Endothelial cell (in vitro differentiated cells): Measurements from ENCODE around the gene ZNF500. TPM values are rescaled to one million over a fixed set of nuclear protein-coding genes. Genes with fewer than 3 reads are reported as not detected.

Experiments used
- DNase-seq: peaks from one replicate; pipeline ENCODE4 v3.0.0; 2021; ENCODE audit warnings: low spot score
- H3K27ac Mint-ChIP-seq: one replicate; pipeline ENCODE4 v1.8.0; 2021; ENCODE audit warnings: mixed read lengths, inconsistent platforms; ENCODE audit not compliant: unreplicated experiment
- H3K27me3 Mint-ChIP-seq: one replicate; pipeline ENCODE4 v1.8.0; 2021; ENCODE audit warnings: mild to moderate bottlenecking, moderate library complexity, mixed read lengths, inconsistent platforms; ENCODE audit not compliant: unreplicated experiment
- H3K36me3 Mint-ChIP-seq: one replicate; pipeline ENCODE4 v1.8.0; 2021; ENCODE audit warnings: mild to moderate bottlenecking, low read depth, mixed read lengths, inconsistent platforms; ENCODE audit not compliant: unreplicated experiment
- H3K4me1 Mint-ChIP-seq: one replicate; pipeline ENCODE4 v1.8.0; 2021; ENCODE audit warnings: mild to moderate bottlenecking, mixed read lengths, inconsistent platforms; ENCODE audit not compliant: unreplicated experiment
- H3K4me3 Mint-ChIP-seq: one replicate; pipeline ENCODE4 v1.8.0; 2021; ENCODE audit warnings: mild to moderate bottlenecking, mixed read lengths, inconsistent platforms; ENCODE audit not compliant: unreplicated experiment
- H3K9me3 Mint-ChIP-seq: one replicate; pipeline ENCODE4 v1.8.0; 2021; ENCODE audit warnings: mixed read lengths, inconsistent platforms; ENCODE audit not compliant: unreplicated experiment
- CTCF ChIP-seq: fragments of 200-600 bp; sonication (generic); IDR thresholded peaks from one replicate; pipeline ENCODE4 v1.5.0; 2021; ENCODE audit warnings: antibody characterized with exemption; ENCODE audit not compliant: unreplicated experiment
- total RNA-seq: library from RNA; stranded (reverse); fragmentation: NEBNext Ultra II Directional; extraction: Animal tissue kit (Norgen Biotek cat#: 25700); gene quantifications from one replicate; pipeline ENCODE4 v1.2.1, GENCODE V29; 2021; ENCODE audit not compliant: unreplicated experiment

ZNF500 gene
- total RNA-seq, 1 donor from 2014 or later, result 32.8 TPM

DNA sequence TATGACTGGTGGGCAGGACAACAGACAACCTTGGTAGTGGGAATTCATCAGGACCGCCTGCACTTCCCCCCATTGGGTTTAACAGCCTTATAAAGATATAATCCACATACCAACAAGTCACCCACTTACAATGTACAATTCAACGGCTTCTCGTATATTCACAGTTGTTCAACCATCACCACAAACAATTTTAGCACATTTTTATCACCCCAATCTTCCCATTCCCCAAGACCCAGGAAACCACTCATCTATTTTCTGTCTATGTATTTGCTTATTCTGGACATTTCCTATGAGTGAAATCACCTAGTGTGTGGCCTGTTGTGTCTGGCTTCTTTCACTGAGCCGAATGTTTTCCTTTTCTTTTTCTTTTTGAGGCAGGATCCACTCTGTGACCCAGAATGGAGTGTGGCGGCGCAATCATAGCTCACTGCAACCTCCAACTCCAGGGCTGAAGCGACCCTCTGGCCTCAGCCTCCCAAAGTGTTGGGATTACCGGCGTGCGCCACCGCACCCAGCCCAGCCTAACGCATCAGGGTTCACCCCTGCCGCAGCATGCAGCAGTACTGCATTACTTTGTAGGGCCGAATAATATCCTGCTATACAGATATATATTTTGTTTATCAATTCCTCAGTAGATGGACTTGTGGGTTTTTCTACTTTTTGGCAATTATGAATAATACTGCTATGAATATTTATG is 43.7 kb downstream of the ZNF500 start:
- Mint-ChIP-seq H3K36me3 (peaks cover 6% of the 10 kb centered on the region), H3K9me3 (no peaks in the 10 kb centered on the region), H3K27ac (no peak overlapping the region), H3K4me1 (peaks cover 1% of the 10 kb centered on the region), H3K27me3 (peaks cover 2% of the 10 kb centered on the region), H3K4me3 (no peak overlapping the region)
- DNase-seq, result no peak
- no peak for TF ChIP-seq CTCF

DNA sequence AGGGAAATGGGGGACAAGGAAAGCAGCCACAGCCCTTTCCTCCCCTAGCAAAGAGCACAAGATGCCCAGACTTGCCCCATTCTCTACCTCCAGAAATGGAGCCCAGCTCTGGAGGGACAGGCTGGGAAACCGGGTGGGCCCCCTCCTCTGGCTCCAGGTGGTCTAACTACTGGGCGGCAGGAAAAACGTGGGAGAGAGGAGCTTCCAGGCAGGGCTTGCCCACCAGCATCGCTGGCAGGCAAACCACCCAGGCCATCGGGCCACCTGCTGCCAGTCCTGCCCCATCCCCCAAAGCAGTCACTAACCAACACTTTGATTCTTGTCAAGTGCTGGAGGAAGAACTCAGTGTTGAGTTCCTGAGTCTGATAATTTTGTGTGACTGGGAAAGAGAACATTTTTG is 48.5 kb downstream of the ZNF500 start:
- Mint-ChIP-seq H3K27ac (no peak overlapping the region), H3K36me3 (peaks cover 6% of the 10 kb centered on the region), H3K9me3 (no peaks in the 10 kb centered on the region), H3K4me1 (peaks cover 3% of the 10 kb centered on the region), H3K27me3 (peaks cover 2% of the 10 kb centered on the region), H3K4me3 (no peak overlapping the region)
- TF ChIP-seq CTCF, result no peak
- DNase-seq, result no peak

GRCh38 chr16:4714996-4715395 is 52.0 kb downstream of the ZNF500 start:
- peaks cover 3% of the 10 kb centered on the region for H3K4me1 Mint-ChIP-seq
- peaks cover 4% of the 10 kb centered on the region for H3K36me3 Mint-ChIP-seq
- TF ChIP-seq CTCF, result no peak
- no peaks in the 10 kb centered on the region for H3K27me3 Mint-ChIP-seq
- no peak overlapping the region for H3K4me3 Mint-ChIP-seq
- H3K27ac Mint-ChIP-seq, result no peak overlapping the region
- no peaks in the 10 kb centered on the region for H3K9me3 Mint-ChIP-seq
- DNase-seq, result no peak

DNA sequence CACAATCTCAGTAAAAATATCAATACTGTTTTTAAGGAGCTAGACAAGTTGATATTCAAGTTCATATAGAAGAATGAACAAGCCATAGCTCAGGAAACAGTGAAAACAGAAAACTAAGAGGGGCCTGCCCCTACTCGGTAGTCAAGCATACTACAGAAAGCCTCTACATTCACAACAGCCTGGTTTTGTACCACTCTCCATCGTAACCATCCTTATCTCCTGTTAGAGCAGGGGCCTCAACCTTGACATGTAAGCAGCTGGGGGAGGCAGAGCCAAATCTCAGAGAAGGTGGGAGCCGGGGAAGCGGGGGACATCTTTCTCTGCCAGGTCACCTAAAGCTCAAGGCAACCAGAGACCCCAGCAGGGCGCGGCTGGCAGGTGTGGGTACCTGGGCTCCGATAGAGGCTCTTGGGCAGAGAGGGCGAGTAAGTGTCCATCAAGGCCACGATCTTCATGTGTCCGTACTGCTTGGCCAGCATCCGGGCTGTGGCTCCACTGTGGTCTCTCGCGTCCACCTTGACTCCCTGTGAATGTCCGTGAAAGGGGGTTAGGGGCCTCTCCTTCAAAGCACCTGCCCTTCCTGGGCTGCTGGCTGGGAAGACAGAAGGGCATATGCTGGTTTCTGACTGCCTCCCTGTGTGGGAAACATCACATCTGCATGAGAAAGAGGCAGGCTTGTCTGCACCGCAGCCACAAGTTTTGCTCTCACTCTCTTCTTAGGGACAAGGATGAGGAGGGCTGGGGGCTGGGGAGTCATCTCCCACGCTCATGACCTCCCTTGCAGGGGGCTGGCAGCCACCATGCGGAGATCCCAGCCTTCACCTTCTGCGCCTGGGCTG is 53.1 kb downstream of the ZNF500 start:
- Mint-ChIP-seq H3K4me3 (no peak overlapping the region), H3K9me3 (no peaks in the 10 kb centered on the region), H3K36me3 (peaks cover 8% of the 10 kb centered on the region), H3K4me1 (peaks cover 3% of the 10 kb centered on the region), H3K27me3 (no peaks in the 10 kb centered on the region), H3K27ac (no peak overlapping the region)
- no peak for TF ChIP-seq CTCF
- DNase-seq, result no peak

- no peak for DNase-seq
- H3K27me3 Mint-ChIP-seq, result no peaks in the 10 kb centered on the region
Measured at GRCh38 chr16:4709481-4709880, 57.5 kb downstream of the ZNF500 start.

More at GRCh38 chr16:4709481-4709880, 57.5 kb downstream of the ZNF500 start:
- Mint-ChIP-seq H3K4me3 (no peak overlapping the region), H3K27ac (no peak overlapping the region), H3K9me3 (no peaks in the 10 kb centered on the region), H3K36me3 (peaks cover 20% of the 10 kb centered on the region), H3K4me1 (no peaks in the 10 kb centered on the region)
- no peak for TF ChIP-seq CTCF
